ENCODE data around the gene YWHAQ. TPM values are rescaled to one million over a fixed set of nuclear protein-coding genes. Genes with fewer than 3 reads are reported as not detected.

The YWHAQ gene
- total RNA-seq, 1 donor from 2014 or later: 175 TPM

DNA sequence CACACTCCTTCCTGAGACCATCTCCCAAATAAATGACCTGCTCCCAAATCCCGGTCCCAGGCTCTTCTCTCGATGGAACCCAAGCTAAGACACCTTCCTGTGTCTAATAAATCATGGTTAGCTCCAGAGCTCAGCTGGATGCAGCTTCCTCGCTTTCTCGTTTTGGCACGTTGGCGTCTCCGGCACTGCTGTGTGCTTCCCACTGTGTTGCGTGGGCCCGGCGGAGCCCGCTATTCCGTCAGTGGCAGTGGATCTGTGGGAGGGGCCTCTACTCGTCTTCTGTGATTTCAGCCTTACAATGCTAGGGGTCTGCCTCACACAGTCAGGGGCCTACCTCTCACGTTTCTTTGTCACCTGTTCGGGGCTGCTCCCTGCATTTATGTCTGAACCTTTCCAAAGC lies 29.4 kb upstream of the YWHAQ start:
- H3K27me3 ChIP-seq (ENCODE audit: low read depth): no peaks in the 10 kb centered on the region
- no peak overlapping the region for H3K4me3 ChIP-seq
- no peak for DNase-seq
- TF ChIP-seq, protein P1, sequence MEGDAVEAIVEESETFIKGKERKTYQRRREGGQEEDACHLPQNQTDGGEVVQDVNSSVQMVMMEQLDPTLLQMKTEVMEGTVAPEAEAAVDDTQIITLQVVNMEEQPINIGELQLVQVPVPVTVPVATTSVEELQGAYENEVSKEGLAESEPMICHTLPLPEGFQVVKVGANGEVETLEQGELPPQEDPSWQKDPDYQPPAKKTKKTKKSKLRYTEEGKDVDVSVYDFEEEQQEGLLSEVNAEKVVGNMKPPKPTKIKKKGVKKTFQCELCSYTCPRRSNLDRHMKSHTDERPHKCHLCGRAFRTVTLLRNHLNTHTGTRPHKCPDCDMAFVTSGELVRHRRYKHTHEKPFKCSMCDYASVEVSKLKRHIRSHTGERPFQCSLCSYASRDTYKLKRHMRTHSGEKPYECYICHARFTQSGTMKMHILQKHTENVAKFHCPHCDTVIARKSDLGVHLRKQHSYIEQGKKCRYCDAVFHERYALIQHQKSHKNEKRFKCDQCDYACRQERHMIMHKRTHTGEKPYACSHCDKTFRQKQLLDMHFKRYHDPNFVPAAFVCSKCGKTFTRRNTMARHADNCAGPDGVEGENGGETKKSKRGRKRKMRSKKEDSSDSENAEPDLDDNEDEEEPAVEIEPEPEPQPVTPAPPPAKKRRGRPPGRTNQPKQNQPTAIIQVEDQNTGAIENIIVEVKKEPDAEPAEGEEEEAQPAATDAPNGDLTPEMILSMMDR (IDR thresholded peaks at IDR 0.05): no peak
- H3K4me1 ChIP-seq: no peaks in the 10 kb centered on the region
- ATAC-seq: no peak
- no peaks in the 10 kb centered on the region for H3K9me3 ChIP-seq
- H3K36me3 ChIP-seq: no peaks in the 10 kb centered on the region
- no peak overlapping the region for H3K27ac ChIP-seq
- intact Hi-C loops (cut with DNase I): no loop called here

DNA sequence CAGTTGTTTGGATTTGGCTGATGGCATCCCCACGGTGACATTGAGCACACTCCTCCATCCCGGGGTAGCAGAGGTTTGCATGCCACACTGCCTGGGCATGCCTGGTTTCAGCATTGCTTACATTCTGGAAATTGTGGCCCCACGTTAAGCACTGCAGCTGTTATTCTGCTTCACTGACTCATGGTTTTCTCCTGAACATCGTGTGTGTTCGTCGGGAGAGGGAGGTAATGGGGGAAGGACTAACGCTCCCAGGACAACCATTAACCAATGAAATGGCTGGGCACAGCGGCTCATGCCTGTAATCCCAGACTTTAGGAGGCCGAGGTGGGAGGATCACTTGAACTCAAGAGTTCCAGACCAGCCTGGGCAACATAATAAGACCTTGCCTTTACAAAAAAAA lies 28.2 kb upstream of the YWHAQ start:
- TF ChIP-seq, protein P1 (IDR thresholded peaks at IDR 0.05): no peak
- intact Hi-C loops (cut with DNase I): no loop called here
- Histone ChIP-seq H3K9me3 (no peaks in the 10 kb centered on the region), H3K36me3 (no peaks in the 10 kb centered on the region), H3K27me3 (ENCODE audit: low read depth) (no peaks in the 10 kb centered on the region), H3K4me3 (no peak overlapping the region), H3K4me1 (no peaks in the 10 kb centered on the region), H3K27ac (no peak overlapping the region)
- DNase-seq: no peak
- no peak for ATAC-seq

GRCh38 chr2:9657731-9658130 lies 26.9 kb upstream of the YWHAQ start:
- no peak for DNase-seq
- H3K36me3 ChIP-seq: no peaks in the 10 kb centered on the region
- intact Hi-C loops (cut with DNase I): no loop called here
- no peak overlapping the region for H3K4me3 ChIP-seq
- no peaks in the 10 kb centered on the region for H3K4me1 ChIP-seq
- TF ChIP-seq, protein P1 (IDR thresholded peaks at IDR 0.05): no peak
- ATAC-seq: no peak
- H3K9me3 ChIP-seq: no peaks in the 10 kb centered on the region
- no peak overlapping the region for H3K27ac ChIP-seq
- H3K27me3 ChIP-seq (ENCODE audit: low read depth): no peaks in the 10 kb centered on the region

GRCh38 chr2:9657083-9657482 lies 26.3 kb upstream of the YWHAQ start:
- Histone ChIP-seq H3K4me1 (no peaks in the 10 kb centered on the region), H3K27ac (no peak overlapping the region), H3K36me3 (no peaks in the 10 kb centered on the region), H3K27me3 (ENCODE audit: low read depth) (no peaks in the 10 kb centered on the region), H3K4me3 (no peak overlapping the region), H3K9me3 (no peaks in the 10 kb centered on the region)
- TF ChIP-seq, protein P1 (IDR thresholded peaks at IDR 0.05): no peak
- no peak for ATAC-seq
- intact Hi-C loops (cut with DNase I): no loop called here
- no peak for DNase-seq

GRCh38 chr2:9656270-9656766 lies 25.5 kb upstream of the YWHAQ start:
- ATAC-seq (peak in 1 of 2 donors; percentile 57), DNase-seq (no peak)
- intact Hi-C loops (cut with DNase I): no loop called here
- no peak overlapping the region for H3K27ac ChIP-seq
- no peak overlapping the region for H3K4me3 ChIP-seq
- H3K36me3 ChIP-seq: no peaks in the 10 kb centered on the region
- TF ChIP-seq, protein P1 (IDR thresholded peaks at IDR 0.05): no peak
- H3K27me3 ChIP-seq (ENCODE audit: low read depth): no peaks in the 10 kb centered on the region
- H3K9me3 ChIP-seq: no peaks in the 10 kb centered on the region
- H3K4me1 ChIP-seq: no peaks in the 10 kb centered on the region
